Measurements from ENCODE around the gene CISH.

The CISH gene

DNA sequence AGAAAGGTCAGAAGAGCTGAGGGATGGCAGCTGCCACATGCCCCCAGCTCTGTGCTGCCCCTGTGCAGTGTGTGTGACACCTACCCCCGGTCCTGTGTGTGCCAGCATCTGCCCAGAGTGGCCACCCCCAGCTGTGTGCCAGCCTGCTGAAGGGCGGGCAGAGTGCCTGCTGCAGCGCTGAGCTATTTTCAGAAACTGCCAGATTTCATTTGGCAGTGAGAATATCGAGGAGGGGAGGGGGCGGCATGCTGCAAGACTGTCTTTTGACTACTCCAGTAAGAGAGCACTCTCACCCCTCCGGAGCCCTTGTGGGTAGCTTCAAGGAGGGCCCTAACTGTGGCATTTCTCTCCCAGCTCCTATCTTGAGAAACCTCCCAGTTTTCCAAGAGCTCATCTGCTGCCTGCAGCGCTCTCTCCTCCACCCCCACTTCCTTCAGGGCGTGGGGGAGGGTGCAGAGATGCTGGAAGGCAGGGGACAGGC is 37.9 kb upstream of the CISH start:
- TF ChIP-seq, protein P1, sequence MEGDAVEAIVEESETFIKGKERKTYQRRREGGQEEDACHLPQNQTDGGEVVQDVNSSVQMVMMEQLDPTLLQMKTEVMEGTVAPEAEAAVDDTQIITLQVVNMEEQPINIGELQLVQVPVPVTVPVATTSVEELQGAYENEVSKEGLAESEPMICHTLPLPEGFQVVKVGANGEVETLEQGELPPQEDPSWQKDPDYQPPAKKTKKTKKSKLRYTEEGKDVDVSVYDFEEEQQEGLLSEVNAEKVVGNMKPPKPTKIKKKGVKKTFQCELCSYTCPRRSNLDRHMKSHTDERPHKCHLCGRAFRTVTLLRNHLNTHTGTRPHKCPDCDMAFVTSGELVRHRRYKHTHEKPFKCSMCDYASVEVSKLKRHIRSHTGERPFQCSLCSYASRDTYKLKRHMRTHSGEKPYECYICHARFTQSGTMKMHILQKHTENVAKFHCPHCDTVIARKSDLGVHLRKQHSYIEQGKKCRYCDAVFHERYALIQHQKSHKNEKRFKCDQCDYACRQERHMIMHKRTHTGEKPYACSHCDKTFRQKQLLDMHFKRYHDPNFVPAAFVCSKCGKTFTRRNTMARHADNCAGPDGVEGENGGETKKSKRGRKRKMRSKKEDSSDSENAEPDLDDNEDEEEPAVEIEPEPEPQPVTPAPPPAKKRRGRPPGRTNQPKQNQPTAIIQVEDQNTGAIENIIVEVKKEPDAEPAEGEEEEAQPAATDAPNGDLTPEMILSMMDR (conservative IDR thresholded peaks at IDR 0.05): no peak
- TF ChIP-seq ZFX (IDR thresholded peaks at IDR 0.05): no peak
- H3K27ac ChIP-seq: no peak overlapping the region

DNA sequence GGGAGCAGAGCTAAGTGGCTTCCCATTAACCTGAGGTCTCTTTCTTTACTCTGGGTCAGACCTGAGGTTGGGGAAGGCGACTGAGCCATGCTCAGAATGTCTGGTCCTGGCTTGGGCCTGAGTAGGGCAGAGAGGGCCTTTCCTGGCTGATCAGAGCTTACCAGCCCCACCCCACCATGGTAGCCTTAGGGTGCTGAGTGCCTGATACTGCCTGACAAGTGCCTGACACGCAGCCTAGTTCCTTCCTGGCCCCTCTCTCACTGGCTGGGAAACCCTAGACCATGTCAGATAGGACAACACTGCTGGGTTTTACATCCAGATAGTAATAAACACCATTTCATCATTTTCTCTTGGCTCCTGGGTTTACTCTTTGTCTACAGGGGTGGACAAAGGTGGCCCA is 37.4 kb upstream of the CISH start:
- H3K27ac ChIP-seq: no peak overlapping the region
- TF ChIP-seq, protein P1 (conservative IDR thresholded peaks at IDR 0.05): no peak
- no peak for TF ChIP-seq ZFX (IDR thresholded peaks at IDR 0.05)

DNA sequence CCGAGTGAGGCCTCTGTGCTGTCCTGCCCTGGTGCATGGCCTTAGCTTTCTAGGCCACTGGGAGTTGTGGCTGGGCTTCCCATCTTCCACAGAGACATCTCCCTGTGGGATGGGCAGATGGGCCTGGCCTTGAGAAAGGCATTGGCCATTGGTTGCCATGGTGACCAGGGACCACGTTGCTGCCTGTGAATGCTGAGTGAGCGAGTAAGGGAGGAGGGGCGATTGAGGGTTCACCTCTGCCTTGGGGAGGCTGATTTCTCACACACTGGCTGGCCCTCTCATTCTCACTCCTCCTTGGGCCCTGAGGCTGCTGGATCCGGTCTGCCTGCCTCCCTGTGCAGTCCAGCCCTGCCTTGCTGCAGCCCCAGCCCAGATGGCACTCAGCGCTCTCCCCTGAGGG is 36.7 kb upstream of the CISH start:
- no peak overlapping the region for H3K27ac ChIP-seq
- no peak for TF ChIP-seq ZFX (IDR thresholded peaks at IDR 0.05)
- TF ChIP-seq, protein P1 (conservative IDR thresholded peaks at IDR 0.05): no peak

DNA sequence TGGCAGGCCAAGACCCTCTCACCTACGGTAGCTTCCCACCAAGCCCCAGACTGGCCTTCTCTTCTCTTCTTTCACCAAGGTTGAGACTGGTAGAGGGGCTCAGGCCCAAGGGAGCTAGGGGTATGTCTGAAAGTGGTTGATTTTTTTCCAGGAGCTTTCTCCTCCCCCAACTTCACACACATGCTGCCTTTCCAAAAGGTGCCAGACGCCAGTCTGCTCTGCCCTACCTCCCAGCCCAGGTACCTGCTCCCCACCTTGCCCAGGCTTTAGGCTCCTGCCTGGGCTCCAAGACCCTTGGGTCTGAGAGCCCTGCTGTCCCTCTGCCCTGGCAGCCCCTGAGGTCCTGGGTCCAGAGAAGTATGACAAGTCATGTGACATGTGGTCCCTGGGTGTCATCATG is 33.8 kb upstream of the CISH start:
- no peak for TF ChIP-seq ZFX (IDR thresholded peaks at IDR 0.05)
- TF ChIP-seq, protein P1 (conservative IDR thresholded peaks at IDR 0.05): no peak
- no peak overlapping the region for H3K27ac ChIP-seq

DNA sequence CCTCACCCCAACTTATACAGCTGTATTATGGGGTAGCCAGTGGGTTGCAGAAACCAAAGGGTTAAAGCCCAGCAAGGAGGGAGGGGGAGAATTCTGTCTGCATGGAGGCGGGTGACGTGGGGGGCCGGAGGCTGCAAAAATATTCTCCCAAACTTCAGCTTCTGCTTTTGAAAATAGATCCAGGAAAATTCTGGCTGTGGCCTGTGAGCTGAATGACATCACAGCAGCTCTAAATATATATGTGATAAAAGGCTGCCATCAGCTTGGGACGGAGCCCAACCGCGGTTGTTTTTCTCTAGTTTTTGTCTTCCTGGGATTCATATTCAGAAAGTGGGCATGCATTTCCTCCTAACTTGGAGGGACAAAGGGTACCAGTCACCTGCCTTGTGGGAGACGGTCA is 33.0 kb upstream of the CISH start:
- TF ChIP-seq, protein P1 (conservative IDR thresholded peaks at IDR 0.05): no peak
- no peak for TF ChIP-seq ZFX (IDR thresholded peaks at IDR 0.05)
- H3K27ac ChIP-seq: no peak overlapping the region

DNA sequence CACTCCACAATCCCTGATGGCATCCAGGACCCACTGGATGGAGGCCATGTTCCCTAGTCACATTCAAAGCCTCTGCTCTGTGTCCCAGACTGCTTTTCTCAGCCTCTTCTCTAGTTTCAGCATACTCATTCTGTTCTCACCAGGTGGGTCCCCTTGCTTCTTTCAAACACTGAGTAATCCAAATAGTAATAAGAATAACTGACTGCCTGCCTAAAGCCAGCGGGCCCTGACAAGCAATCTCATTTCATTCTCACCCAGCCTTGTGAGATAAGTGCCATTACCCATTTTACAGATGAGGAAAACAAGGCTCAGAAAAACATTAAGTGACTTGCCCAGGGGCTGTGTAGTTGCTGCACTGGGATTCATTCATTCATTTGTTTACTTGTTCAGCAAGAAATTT is 30.8 kb upstream of the CISH start:
- no peak overlapping the region for H3K27ac ChIP-seq
- TF ChIP-seq, protein P1 (conservative IDR thresholded peaks at IDR 0.05): no peak
- no peak for TF ChIP-seq ZFX (IDR thresholded peaks at IDR 0.05)

DNA sequence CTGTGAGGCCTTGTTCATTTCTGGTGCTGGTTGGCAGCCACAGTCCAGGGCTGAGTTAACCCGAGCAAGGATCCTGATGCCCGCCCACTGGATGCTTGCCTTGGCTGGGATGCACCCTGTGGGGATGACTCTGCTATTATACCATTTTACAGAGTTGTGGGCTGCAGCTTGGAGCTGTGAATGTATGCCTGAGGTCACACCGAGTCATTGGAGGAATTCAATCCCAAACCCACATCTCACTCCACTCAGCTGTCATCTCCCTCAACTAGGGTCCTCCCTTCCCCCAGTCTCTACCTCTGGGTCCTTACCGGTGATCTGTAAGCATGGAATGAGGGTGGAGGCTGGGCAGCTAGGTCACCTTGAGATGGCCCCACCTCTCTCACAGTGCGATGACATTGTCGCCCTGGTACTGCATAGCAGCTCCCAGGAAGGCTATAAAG is 27.5 kb upstream of the CISH start:
- TF ChIP-seq ZFX (IDR thresholded peaks at IDR 0.05): no peak
- TF ChIP-seq, protein P1 (conservative IDR thresholded peaks at IDR 0.05): no peak
- no peak overlapping the region for H3K27ac ChIP-seq
